ENCODE data around the gene CDH7. TPM values are rescaled to one million over a fixed set of nuclear protein-coding genes. Genes with fewer than 3 reads are reported as not detected.

CDH7 gene
- total RNA-seq, 2 donors from 2014 or later, result 0.18 to 0.57 TPM

DNA sequence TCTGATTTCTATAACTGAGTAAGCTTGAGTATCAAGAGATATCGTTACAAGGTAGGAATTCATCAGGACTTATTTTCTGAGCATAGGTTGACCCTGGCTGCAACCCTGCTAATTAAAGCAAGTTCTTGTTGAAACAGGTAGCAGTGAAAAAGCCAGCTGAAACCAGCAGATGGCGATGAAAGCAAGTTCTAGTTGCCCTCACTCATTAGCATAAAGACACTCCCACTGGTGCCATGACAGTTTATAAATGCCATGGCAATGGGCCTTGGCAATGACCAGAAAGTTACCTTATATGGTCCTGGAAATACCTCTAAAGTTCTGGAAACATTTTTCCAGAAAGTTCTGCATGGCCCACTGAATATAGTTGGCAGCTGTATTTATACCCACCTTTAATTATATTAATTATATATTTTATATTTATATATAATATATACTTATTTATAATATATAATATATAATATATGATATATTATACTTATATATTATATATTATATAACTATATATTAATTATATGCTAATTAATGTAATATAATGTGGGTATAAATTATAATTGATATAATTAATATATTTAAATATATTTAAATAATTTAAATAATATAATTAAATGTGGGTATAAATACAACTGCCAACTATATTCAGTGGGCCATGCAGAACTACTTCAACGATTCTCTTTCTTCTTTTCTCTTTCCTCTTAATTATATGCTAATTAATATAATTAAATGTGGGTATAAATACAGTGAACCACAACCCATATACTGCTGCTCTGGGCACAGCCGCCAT is 188.0 kb downstream of the CDH7 start:
- TF ChIP-seq, protein P1, sequence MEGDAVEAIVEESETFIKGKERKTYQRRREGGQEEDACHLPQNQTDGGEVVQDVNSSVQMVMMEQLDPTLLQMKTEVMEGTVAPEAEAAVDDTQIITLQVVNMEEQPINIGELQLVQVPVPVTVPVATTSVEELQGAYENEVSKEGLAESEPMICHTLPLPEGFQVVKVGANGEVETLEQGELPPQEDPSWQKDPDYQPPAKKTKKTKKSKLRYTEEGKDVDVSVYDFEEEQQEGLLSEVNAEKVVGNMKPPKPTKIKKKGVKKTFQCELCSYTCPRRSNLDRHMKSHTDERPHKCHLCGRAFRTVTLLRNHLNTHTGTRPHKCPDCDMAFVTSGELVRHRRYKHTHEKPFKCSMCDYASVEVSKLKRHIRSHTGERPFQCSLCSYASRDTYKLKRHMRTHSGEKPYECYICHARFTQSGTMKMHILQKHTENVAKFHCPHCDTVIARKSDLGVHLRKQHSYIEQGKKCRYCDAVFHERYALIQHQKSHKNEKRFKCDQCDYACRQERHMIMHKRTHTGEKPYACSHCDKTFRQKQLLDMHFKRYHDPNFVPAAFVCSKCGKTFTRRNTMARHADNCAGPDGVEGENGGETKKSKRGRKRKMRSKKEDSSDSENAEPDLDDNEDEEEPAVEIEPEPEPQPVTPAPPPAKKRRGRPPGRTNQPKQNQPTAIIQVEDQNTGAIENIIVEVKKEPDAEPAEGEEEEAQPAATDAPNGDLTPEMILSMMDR (conservative IDR thresholded peaks at IDR 0.05), result peak; percentile 77
- Mint-ChIP-seq H3K4me1 (peaks cover 24% of the 10 kb centered on the region), H3K9me3 (no peaks in the 10 kb centered on the region), H3K36me3 (ENCODE audit: low read depth) (no peaks in the 10 kb centered on the region), H3K27me3 (ENCODE audit: insufficient read depth) (no peaks in the 10 kb centered on the region), H3K27ac (no peak overlapping the region), H3K4me3 (no peak overlapping the region)
- Histone ChIP-seq H3K27me3 (ENCODE audit: control insufficient read depth, insufficient read depth, low read length, poor library complexity, severe bottlenecking) (no peaks in the 10 kb centered on the region), H3K4me3 (ENCODE audit: low read length) (no peak overlapping the region), H3K27ac (ENCODE audit: low read depth, low read length) (no peak overlapping the region), H3K9ac (ENCODE audit: extremely low read depth, low read length, poor library complexity, severe bottlenecking) (no peak overlapping the region), H3K9me3 (ENCODE audit: control insufficient read depth, low read length) (no peaks in the 10 kb centered on the region), H3K4me1 (ENCODE audit: control insufficient read depth, insufficient read depth, low read length) (peaks cover 4% of the 10 kb centered on the region), H3K36me3 (ENCODE audit: control insufficient read depth, insufficient read depth, low read length) (no peaks in the 10 kb centered on the region)
- WGBS, 2 experiments (ENCODE audit: insufficient coverage in 1 of 2, insufficient read length in 1 of 2), result 65 to 88% methylated on average over 3 of the region's 4 CpGs
- DNase-seq, result peak; percentile 88

Measured in endodermal cell (in vitro differentiated cells).